ENCODE measurements around the gene ADI1. TPM values are rescaled to one million over a fixed set of nuclear protein-coding genes. Genes with fewer than 3 reads are reported as not detected.

The ADI1 gene
- total RNA-seq, 1 donor from 2014 or later: 40.9 TPM

DNA sequence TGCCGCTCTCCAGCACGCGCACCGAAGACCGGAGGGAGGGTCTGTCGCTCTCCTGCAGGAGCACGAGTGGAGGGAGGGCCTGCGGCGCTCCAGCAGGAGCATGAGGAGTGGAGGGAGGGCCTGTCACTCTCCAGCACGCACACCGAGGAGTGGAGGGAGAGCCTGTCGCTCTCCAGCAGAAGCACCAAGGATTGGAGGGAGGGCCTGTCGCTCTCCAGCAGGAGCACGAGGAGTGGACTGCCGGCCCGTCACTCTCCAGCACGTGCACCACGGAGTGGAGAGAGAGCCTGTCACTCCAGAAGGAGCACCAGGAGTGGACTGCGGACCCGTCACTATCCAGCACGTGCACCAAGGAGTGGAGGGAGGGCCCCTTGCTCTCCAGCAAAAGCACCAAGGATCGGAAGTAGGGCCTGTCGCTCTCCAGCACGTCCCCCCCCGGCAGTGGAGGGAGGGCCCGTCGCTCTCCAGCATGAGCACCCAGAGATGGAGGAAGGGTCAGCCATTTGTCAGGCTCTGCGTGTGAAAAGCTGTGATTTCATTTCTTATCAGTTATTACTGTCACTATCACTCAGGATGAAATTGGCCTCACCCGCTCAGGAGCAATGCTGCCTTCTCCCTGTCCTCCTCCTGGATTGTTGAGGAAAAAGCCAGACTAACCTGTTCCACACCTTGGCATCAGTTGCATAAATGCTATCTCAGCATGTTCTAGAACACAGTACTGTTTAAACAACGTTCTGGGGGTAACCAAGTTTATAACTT lies 35.9 kb downstream of the ADI1 start:
- Histone ChIP-seq H3K27ac (no peak overlapping the region), H3K4me1 (peaks cover 0 to 6% of the 10 kb centered on the region in 2 donors), H3K36me3 (peaks cover 23 to 44% of the 10 kb centered on the region in 2 donors), H3K9me3 (no peaks in the 10 kb centered on the region), H3K27me3 (no peaks in the 10 kb centered on the region), H3K4me3 (no peak overlapping the region)
- DNase-seq (ENCODE audit: low spot score in 2 of 2): peak in 1 of 2 donors; percentile 28
- intact Hi-C loops (cut with DNase I): no loop called here
- TF ChIP-seq, protein P1, sequence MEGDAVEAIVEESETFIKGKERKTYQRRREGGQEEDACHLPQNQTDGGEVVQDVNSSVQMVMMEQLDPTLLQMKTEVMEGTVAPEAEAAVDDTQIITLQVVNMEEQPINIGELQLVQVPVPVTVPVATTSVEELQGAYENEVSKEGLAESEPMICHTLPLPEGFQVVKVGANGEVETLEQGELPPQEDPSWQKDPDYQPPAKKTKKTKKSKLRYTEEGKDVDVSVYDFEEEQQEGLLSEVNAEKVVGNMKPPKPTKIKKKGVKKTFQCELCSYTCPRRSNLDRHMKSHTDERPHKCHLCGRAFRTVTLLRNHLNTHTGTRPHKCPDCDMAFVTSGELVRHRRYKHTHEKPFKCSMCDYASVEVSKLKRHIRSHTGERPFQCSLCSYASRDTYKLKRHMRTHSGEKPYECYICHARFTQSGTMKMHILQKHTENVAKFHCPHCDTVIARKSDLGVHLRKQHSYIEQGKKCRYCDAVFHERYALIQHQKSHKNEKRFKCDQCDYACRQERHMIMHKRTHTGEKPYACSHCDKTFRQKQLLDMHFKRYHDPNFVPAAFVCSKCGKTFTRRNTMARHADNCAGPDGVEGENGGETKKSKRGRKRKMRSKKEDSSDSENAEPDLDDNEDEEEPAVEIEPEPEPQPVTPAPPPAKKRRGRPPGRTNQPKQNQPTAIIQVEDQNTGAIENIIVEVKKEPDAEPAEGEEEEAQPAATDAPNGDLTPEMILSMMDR (IDR thresholded peaks at IDR 0.05): no peak

DNA sequence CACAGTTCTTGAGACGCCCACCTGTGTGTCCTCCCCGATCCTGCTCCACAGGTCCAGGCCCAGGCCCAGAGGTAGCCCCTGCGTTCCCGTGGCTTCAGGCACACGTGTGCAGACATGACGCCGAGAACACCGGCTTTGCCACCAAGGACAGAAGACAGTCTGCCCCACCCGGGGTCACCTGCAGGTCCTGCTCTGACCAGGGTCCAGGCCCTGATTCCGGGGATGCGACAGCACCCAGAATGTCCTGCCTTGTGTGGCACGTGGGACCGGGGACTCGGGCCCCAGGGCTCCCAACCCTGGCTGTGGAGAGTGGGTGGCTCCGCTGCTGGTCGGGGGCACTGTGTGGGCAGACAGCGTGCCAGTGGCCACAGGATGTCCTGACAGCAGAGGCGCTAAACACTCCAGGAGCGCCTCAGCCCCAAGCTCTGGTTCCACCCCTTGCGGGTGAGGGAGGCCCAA lies 36.9 kb downstream of the ADI1 start:
- Histone ChIP-seq H3K9me3 (no peaks in the 10 kb centered on the region), H3K4me1 (peaks cover 0 to 3% of the 10 kb centered on the region in 2 donors), H3K36me3 (peaks cover 28 to 48% of the 10 kb centered on the region in 2 donors), H3K4me3 (no peak overlapping the region), H3K27ac (no peak overlapping the region), H3K27me3 (no peaks in the 10 kb centered on the region)
- no peak for DNase-seq (ENCODE audit: low spot score in 2 of 2)
- intact Hi-C loops (cut with DNase I): no loop called here
- TF ChIP-seq, protein P1 (IDR thresholded peaks at IDR 0.05): no peak

DNA sequence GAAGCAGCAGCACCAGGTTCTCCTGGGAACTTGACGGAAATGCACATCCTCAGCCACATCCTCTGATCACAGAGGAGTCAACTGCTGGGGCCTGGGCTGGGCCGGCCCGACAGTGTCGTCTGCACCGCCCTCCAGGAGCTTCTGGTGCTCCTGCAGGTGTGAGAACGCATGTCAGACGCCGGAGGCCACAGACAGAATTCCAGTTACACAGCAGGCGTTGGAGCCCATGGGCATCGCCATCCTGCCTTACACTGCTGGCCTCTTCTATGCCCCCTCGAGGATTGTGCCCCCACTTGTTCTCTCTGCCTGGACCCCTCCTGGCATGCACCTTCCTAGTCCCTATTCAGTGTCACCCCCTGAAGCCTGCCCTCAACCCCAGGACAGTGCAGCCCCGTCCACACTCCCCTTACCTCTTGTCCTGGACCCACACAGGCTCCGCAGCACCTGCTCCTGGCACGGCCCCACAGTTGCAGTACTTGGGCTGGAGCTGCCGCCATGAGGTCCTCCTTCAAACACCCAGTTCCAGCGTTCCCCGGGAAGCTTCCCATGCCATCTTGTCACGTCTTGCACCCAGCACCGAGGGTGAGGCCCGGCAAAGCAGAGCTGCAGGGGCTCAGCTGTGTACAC lies 37.5 kb downstream of the ADI1 start:
- peaks cover 31 to 48% of the 10 kb centered on the region in 2 donors for H3K36me3 ChIP-seq
- intact Hi-C loops (cut with DNase I): no loop called here
- no peaks in the 10 kb centered on the region for H3K9me3 ChIP-seq
- no peak overlapping the region for H3K27ac ChIP-seq
- H3K4me3 ChIP-seq: no peak overlapping the region
- DNase-seq (ENCODE audit: low spot score in 2 of 2): no peak
- H3K4me1 ChIP-seq: no peaks in the 10 kb centered on the region
- TF ChIP-seq, protein P1 (IDR thresholded peaks at IDR 0.05): no peak
- H3K27me3 ChIP-seq: no peaks in the 10 kb centered on the region

DNA sequence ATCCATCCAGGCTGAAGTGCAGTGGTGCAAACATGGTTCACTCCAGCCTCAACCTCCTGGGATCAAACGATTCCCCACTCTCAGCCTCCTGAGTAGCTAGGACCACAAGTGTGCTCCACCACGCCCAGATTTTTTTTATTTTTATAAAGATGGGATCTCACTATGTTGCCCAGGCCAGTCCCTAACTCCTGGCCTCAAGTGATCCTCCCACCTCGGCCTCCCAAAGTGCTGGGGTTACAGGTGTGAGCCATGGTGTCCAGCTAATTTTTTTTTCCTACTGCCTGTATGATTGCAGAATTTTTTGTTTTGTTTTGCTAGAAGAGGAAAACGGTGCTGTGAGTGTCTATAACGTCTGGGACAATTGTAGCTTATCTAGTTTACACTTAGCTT lies 38.3 kb downstream of the ADI1 start:
- Histone ChIP-seq H3K27ac (no peak overlapping the region), H3K27me3 (no peaks in the 10 kb centered on the region), H3K9me3 (no peaks in the 10 kb centered on the region), H3K4me3 (no peak overlapping the region), H3K4me1 (no peaks in the 10 kb centered on the region), H3K36me3 (peaks cover 40 to 51% of the 10 kb centered on the region in 2 donors)
- TF ChIP-seq, protein P1 (IDR thresholded peaks at IDR 0.05): no peak
- no peak for DNase-seq (ENCODE audit: low spot score in 2 of 2)
- intact Hi-C loops (cut with DNase I): no loop called here

DNA sequence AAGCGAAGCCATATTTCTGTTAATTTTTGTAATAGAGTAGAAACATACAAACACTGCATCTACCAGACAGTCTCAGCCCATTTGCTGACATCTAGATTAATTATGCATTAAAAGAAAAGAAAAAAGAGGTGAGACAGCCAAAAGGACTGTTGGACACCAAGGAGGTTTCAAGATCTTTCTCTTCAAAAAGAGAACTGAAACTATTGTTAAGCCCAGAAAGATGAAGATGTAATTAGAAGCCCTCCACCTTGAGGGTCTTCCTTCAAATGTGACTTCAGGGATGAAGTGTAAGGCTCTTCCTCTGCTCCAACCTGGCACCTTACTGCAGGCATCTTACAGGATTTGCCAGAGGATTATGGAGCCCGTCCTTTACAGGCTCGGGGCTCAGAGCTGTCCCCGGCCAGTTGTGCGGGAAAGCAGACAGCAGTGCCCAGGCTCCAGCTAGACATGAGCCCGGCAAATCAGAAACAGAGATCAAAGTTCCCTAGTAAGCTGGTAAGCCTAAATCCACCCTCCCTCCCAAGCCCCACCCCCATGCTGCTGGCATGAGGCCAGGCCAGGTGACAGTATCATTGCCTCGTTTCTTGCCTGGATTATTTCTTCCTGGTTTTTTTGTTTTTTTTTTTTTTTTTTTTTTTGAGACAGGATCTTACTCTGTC lies 38.9 kb downstream of the ADI1 start:
- DNase-seq (ENCODE audit: low spot score in 2 of 2): no peak
- Histone ChIP-seq H3K4me3 (no peak overlapping the region), H3K9me3 (no peaks in the 10 kb centered on the region), H3K27me3 (no peaks in the 10 kb centered on the region), H3K36me3 (peaks cover 40 to 52% of the 10 kb centered on the region in 2 donors), H3K4me1 (no peaks in the 10 kb centered on the region), H3K27ac (no peak overlapping the region)
- TF ChIP-seq, protein P1 (IDR thresholded peaks at IDR 0.05): no peak
- intact Hi-C loops (cut with DNase I): no loop called here
